ENCODE results near the gene DTD2.

GRCh38 chr14:31426663-31427062, 30.6 kb downstream of the DTD2 start:
- TF ChIP-seq EZH2 (IDR thresholded peaks at IDR 0.05; ENCODE audit: low read length, missing control alignments) (no peak), CTCF (conservative IDR thresholded peaks at IDR 0.05 in 1 of 2, IDR thresholded peaks at IDR 0.05 in 1 of 2; ENCODE audit: low read depth in 1 of 2, low read length in 2 of 2) (no peak)

Measured in fibroblast of lung (primary cell).